Right cardiac atrium (tissue), 5 donors: ENCODE data around the gene CLIC3. TPM values are rescaled to one million over a fixed set of nuclear protein-coding genes. Genes with fewer than 3 reads are reported as not detected.

Experiments used
- ATAC-seq, 2 donors: fragments of 200-7000 bp; cut with Tn5 transposase; one replicate each; pipeline versions ENCODE4 v1.8.0 to v1.9.1; 2020; ENCODE audit warnings: moderate library complexity in 2 of 2, mild to moderate bottlenecking in 1 of 2
- DNase-seq, 3 donors: peaks; one replicate each; pipeline ENCODE4 v3.0.0-alpha.2; 2020
- H3K27ac ChIP-seq: one replicate; pipeline ENCODE4 v1.5.1; 2013; ENCODE audit warnings: mild to moderate bottlenecking, low read length, control low read depth, moderate library complexity
- H3K27me3 ChIP-seq: one replicate; pipeline ENCODE4 v1.6.1; 2013; ENCODE audit not compliant: control insufficient read depth, insufficient read depth
- H3K4me1 ChIP-seq: one replicate; pipeline ENCODE4 v1.6.1; 2013; ENCODE audit warnings: low read length; ENCODE audit not compliant: control insufficient read depth, insufficient read depth
- H3K4me3 ChIP-seq: one replicate; pipeline ENCODE4 v1.5.1; 2013; ENCODE audit warnings: low read length, control low read depth
- H3K9me3 ChIP-seq: one replicate; pipeline ENCODE4 v1.6.1; 2013; ENCODE audit warnings: low read length; ENCODE audit not compliant: control insufficient read depth
- WGBS: extraction: QIAGEN DNeasy Blood & Tissue Kit; methylation state at CpG from one replicate; pipeline ENCODE4 v1.1.7; 2013; 5-methylcytosine and 5-hydroxymethylcytosine counted together
- intact Hi-C, 4 donors: fragments of 100-400 bp; cut with DNase I; formaldehyde crosslinking; loops; one replicate each; pipeline versions ENCODE4 v1.11.0 to v1.14.0; 2022 to 2023
- polyA plus RNA-seq: library from polyadenylated mRNA; stranded (reverse); fragments of 200-250 nt; gene quantifications from one replicate; pipeline ENCODE4 v1.2.3, GENCODE V29; 2013
- total RNA-seq, 4 donors: library from RNA; stranded (reverse); fragmentation: NEBNext Ultra II Directional; extraction: Animal tissue kit (Norgen Biotek cat#: 25700); gene quantifications; one replicate each; pipeline ENCODE4 v1.2.1, GENCODE V29; 2021
- donor health status: healthy with polysubstance abuse.
- donor health status: DM: no; HTN: yes; CAD: no.
- donor health status: DM: no; HTN: no; CAD: no.
- donor health status: DM: no; HTN: yes; CAD: no; lungs with severe emphysema.
- donor health status: DM: yes; HTN: yes; CAD: no.

CLIC3 gene
- total and polyA plus RNA-seq, 5 donors = 2.8 to 6.2 (median 4.9) TPM

DNA sequence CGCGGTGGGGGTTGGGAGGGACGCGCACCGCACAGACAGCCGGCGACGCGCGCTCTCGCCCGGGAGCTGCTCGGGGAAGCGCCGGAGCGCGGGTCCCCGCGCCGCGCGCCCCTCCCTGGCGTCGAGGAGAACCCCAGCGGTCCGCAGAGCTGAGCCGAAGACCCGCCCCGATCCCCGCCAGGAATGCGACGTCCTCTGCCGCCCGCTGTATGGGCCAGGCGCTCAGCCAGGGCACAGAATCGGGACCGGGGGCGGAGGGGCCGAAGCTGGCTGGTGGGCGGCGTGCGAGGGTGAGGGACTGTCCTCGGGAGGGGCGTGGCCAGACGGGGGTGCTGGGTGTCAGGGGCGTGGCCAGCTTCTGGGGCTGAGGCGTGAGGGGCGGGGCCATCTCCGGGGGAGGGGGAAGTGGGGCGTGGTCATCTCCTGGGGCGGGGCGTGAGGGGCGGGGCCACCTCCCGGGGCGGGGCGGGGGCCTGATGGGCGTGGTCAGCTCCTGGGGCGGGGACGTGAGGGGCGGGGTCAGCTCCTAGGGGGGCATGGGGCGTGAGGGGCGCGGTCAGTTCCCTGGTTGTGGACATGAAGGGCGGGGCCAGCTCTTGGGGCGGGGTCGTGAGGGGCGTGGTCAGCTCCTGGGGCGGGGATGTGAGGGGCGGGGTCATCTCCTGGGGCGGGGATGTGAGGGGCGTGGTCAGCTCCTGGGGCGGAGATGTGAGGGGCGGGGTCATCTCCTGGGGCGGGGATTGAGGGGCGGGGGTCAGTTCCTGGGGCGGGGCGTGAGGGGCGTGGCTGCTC, 18.1 kb downstream of the CLIC3 start:
- Histone ChIP-seq H3K4me1 (no peaks in the 10 kb centered on the region), H3K27me3 (no peaks in the 10 kb centered on the region), H3K27ac (peak overlapping the region; percentile 65), H3K9me3 (no peaks in the 10 kb centered on the region), H3K4me3 (peak overlapping the region; percentile 33)
- ATAC-seq (peak; percentile 39 to 50), DNase-seq (peak; percentile 87 to 96 (median 93))
- WGBS = 2% methylated on average over 78 of the region's 78 CpGs
- intact Hi-C loops = no loop called here

DNA sequence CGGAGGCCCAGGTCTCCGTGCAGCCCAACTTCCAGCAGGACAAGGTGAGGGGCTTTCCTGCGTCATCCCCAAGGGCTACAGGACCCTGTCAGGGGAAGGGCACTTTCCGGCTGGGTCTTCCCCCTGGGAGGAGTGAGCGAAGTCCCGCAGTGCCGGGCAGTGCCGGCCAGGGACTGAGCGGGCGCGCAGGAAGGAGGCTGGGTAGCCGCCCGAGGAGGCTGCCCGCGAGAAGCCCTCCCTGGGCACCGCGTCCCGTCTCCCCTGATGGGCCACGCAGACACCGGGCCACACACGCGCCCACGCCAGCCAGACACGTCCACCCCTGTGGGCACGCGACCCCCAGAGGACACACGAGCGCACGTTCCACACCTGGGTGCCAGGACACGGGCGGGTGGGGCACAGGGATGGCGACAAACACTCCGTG, 18.7 kb downstream of the CLIC3 start:
- ATAC-seq = no peak
- Histone ChIP-seq H3K4me3 (peak overlapping the region; percentile 33), H3K27ac (peak overlapping the region; percentile 65), H3K9me3 (no peaks in the 10 kb centered on the region), H3K27me3 (no peaks in the 10 kb centered on the region), H3K4me1 (no peaks in the 10 kb centered on the region)
- 15% methylated on average over 33 of the region's 33 CpGs for WGBS
- no peak for DNase-seq
- intact Hi-C loops = no loop called here

DNA sequence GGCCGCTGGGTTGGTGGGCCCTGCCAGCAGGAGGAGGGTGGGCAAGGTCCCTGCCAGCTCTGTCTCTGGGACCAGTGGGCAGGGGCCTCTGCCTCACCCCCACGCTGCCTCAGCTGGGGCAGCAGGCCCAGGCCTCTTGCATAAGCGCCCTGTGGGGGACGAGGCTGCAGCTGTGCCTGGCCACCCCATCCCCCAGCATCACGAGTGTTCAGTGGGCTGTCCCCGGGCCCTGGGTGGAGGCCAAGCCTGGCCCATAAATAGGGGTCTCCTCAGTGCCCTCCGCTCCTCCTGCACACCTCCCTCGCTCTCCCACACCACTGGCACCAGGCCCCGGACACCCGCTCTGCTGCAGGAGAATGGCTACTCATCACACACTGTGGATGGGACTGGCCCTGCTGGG, 19.1 kb downstream of the CLIC3 start, which contains the start of gene PTGDS:
Gene PTGDS, plus strand, starts transcription at position 282 of the 400 bp plus-strand sequence. Its CDS starts 75 bp downstream, at position 357.
- intact Hi-C loops = no loop called here
- Histone ChIP-seq H3K4me3 (peak within 1 kb of the TSS; percentile 33), H3K9me3 (no peaks in the 10 kb centered on the region), H3K27me3 (no peaks in the 10 kb centered on the region), H3K4me1 (no peaks in the 10 kb centered on the region), H3K27ac (peak within 1 kb of the TSS; percentile 72)
- ATAC-seq (peak; percentile 16 to 60), DNase-seq (peak; percentile 81 to 95 (median 92))
- WGBS = 49% methylated on average over 10 of the region's 10 CpGs

DNA sequence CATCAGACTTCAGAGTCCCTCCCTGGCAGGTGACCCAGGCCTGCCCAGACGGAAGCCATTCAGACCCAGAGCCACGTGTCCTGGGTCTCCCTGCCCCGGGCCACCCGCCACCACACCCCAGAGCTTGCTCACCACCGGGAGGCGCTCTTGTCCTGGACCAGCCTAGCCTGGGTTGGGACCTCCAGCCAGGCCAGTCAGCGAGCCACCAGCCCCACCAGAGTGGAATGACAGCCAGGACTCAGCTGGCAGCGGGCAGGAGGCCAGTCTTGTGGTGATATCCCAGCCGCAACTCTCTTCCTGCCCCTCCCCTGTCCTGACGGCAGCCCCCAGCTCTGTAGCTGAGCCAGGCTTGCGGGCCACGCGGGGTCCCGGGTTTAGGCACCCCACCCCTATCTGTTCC, 20.7 kb downstream of the CLIC3 start:
- WGBS = 25% methylated on average over 14 of the region's 14 CpGs
- H3K4me1 ChIP-seq = no peaks in the 10 kb centered on the region
- no peak overlapping the region for H3K27ac ChIP-seq
- DNase-seq (peak; percentile 74 to 90 (median 86)), ATAC-seq (peak; percentile 2 to 4)
- intact Hi-C loops = no loop called here
- no peaks in the 10 kb centered on the region for H3K27me3 ChIP-seq
- no peaks in the 10 kb centered on the region for H3K9me3 ChIP-seq
- no peak overlapping the region for H3K4me3 ChIP-seq

DNA sequence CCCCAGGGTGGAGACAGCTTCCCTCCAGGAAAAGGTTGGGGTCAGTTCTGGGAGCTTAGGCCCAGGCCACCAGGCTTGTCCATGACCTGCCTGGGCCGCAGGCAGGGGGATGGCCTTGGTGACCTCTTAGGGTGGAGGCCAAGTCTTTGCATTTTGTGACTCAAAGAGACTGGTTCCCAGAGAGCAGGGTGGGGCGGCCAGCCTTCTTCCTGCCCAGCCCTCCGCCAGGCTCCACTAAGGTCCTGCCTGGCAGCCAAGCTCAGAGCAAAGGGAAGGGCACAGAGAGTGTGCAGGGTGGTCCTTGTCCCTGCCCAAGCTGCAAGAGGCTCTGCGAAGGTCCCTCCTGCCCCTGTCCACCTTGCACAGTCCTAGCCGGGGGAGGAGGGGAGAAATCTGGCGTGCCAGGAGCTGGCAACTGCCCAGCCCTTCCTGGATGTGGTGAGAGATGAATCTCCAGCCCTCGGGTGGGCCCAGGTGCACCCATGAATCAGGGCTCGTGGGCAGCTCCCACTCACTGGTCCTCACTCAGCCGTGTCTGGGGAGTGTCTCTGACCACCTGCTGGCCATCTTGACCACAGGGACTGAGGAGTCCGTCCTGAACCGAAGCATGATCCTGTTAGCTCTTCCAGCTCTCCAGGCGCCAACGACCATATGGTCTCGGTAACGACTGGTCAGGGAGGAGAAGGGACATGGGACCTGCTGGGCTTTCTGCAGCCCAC, 21.4 kb downstream of the CLIC3 start:
- intact Hi-C loops = no loop called here
- Histone ChIP-seq H3K9me3 (no peaks in the 10 kb centered on the region), H3K27ac (peak overlapping the region; percentile 34), H3K27me3 (no peaks in the 10 kb centered on the region), H3K4me3 (no peak overlapping the region), H3K4me1 (no peaks in the 10 kb centered on the region)
- ATAC-seq (peak; percentile 1 to 45), DNase-seq (peak in 2 of 3 donors; percentile 72 to 82)
- WGBS = 59% methylated on average over 15 of the region's 15 CpGs

DNA sequence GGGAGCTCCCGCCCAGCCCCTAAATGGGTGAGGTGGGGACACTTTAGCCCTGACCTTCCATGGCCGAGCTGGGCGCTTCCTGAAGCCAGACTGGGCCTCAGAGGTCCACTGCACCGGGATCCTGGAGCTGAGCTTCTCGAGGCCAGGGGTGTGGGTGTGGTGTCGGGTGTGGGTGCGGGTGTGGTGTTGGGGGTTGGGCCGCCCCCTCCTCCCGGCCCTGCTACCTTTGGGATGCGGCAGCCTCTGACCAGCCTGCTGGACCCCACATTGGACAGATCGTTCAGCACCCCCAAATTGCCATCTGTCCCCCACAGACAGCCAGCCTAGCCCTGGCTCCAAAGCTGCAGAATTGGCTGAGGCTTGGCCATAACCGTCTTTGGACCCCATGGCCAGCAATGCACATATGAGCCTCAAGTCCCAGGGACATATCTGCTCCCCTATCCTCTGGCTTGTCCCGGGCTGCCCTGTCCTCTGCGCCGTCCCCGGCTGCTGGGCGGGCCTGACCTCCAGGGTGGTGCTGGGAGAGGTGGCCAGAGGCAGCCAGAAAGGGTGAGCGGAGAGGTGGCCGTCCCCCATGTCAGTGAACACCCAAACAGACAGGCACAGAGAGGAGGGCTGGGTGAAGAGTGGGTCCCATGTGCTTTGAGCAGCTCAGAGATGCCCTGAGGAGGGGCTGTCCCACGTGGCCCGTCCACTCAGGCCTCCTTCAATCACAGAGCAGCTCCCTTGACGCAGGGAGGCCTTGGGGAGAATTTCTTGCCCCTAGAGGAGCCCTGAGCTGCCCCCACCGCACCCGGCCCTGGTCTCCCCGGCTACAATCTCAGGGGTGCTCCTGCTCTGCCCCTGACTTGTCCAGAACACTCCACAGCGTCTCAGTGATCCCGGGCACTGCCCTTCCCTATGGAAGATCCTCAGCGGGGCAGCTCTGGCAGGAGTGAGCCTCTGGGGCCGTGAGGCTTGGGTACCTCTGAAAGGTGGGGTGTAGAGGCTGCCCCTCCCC, 22.4 kb downstream of the CLIC3 start:
- peak in 1 of 3 donors; percentile 14 for DNase-seq
- no peaks in the 10 kb centered on the region for H3K4me1 ChIP-seq
- 88% methylated on average over 29 of the region's 29 CpGs for WGBS

DNA sequence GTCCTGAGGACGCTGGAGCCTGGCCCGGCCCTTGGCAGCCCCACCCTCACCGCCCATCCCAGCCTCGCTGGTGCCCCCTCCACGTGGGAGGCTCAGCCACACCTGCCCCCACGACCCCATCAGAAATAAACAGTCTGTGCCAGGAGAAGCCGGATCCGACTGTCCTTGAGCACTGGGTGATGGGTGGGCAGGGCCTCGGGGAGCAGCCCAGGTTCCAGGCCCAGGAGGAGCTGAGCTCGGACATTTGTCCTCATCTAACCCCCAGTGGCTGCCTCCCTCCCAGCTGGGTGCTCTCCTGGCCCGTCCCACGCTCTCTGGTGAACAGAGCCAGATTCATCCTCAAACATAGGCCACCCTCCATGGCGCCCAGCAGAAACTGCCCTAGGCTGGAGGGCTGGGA, 23.6 kb downstream of the CLIC3 start:
- no peak overlapping the region for H3K27ac ChIP-seq
- no peak overlapping the region for H3K4me3 ChIP-seq
- 63% methylated on average over 13 of the region's 13 CpGs for WGBS
- H3K27me3 ChIP-seq = no peaks in the 10 kb centered on the region
- intact Hi-C loops = no loop called here
- no peak for ATAC-seq
- no peaks in the 10 kb centered on the region for H3K4me1 ChIP-seq
- no peak for DNase-seq
- H3K9me3 ChIP-seq = no peaks in the 10 kb centered on the region

More for the DNA sequence above, 22.4 kb downstream of the CLIC3 start:
- intact Hi-C loops = no loop called here
- Histone ChIP-seq H3K4me3 (no peak overlapping the region), H3K27me3 (no peaks in the 10 kb centered on the region), H3K9me3 (no peaks in the 10 kb centered on the region), H3K27ac (no peak overlapping the region)
- ATAC-seq = no peak

DNA sequence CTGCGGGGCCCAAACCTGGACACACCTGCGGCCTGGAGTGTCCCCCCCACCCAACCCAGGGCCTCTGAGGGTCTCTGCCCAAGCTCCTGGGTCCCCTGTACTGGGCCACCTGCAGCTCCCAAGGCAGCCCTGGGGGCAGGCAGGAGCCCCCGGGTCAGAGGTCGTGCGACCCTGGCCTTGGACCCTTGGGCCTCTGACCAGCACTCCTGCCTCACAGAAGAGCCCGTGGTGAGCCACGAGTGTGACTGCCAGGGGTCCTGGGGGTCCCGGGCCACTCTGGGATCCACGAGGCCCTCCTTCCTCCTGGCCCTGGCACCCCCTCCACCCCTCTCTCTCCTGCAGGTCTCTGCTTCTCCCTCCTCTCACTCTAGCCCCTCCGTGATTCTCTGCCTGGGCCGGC, 24.0 kb downstream of the CLIC3 start:
- H3K27ac ChIP-seq = no peak overlapping the region
- ATAC-seq = no peak
- H3K4me3 ChIP-seq = no peak overlapping the region
- 85% methylated on average over 11 of the region's 11 CpGs for WGBS
- no peaks in the 10 kb centered on the region for H3K27me3 ChIP-seq
- DNase-seq = no peak
- no peaks in the 10 kb centered on the region for H3K4me1 ChIP-seq
- intact Hi-C loops = no loop called here
- H3K9me3 ChIP-seq = no peaks in the 10 kb centered on the region

DNA sequence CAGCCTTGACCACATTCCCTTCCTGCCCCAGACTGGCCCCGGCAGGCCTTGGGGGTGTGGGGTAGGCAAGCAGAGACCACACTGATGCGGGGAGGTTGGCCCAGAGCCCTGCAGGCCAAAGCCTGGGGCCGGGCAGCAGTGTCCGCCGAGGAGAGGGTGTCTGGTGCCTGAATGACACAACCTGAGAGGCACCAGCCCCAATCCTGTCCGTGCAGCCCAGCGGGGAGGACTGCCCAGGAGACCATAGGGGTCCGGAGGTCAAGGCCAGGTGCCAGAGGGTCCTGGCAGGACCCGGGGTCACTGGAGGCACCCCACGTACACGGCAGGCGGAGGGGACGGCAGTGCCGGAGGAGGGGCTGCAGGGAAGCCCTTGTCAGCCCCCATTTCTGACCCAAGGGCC, 24.6 kb downstream of the CLIC3 start:
- ATAC-seq (no peak), DNase-seq (no peak)
- Histone ChIP-seq H3K4me3 (no peak overlapping the region), H3K9me3 (no peaks in the 10 kb centered on the region), H3K4me1 (no peaks in the 10 kb centered on the region), H3K27ac (no peak overlapping the region), H3K27me3 (no peaks in the 10 kb centered on the region)
- intact Hi-C loops = no loop called here
- 80% methylated on average over 14 of the region's 14 CpGs for WGBS

DNA sequence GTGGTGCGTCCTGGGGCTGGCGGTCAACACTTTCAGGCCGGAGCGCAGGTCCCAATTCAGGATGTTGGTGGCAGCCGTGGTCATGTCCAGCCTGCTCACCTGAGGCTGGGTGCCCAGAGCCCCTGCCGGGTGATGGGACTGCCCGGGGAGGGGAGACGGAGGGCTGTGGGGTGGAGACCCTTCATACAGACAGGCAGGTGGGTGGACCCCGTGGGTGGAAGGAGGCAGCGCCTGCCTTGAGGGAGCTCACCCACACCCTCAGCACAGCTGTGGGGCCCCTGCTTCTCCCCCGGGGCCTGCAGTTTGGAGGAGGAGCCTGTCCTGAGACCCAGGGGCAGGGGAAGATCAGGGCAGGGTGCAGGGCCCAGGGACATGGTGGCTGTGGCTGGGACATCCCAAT, 26.0 kb downstream of the CLIC3 start:
- WGBS = 81% methylated on average over 11 of the region's 11 CpGs
- H3K4me1 ChIP-seq = no peaks in the 10 kb centered on the region

More for the DNA sequence above, 26.0 kb downstream of the CLIC3 start:
- H3K4me3 ChIP-seq = no peak overlapping the region
- H3K9me3 ChIP-seq = no peaks in the 10 kb centered on the region
- H3K27ac ChIP-seq = no peak overlapping the region
- DNase-seq (no peak), ATAC-seq (no peak)
- intact Hi-C loops = no loop called here
- H3K27me3 ChIP-seq = no peaks in the 10 kb centered on the region
